Tibial nerve (tissue), 4 donors: Measurements from ENCODE around the gene JAZF1.

Source experiments
- EP300 ChIP-seq, 2 donors: sonication (generic); formaldehyde crosslinking; IDR thresholded peaks; one replicate each; pipeline ENCODE4 v1.6.1; 2017; ENCODE audit warnings: antibody characterized with exemption in 2 of 2, mild to moderate bottlenecking in 1 of 2
- POLR2A ChIP-seq, 2 donors: fragments of 450-650 bp; IDR thresholded peaks; one replicate each; pipeline ENCODE4 v1.6.1; 2017; ENCODE audit warnings: antibody characterized with exemption in 2 of 2, mild to moderate bottlenecking in 2 of 2, moderate library complexity in 2 of 2
- TF ChIP-seq, protein P1 (sequence below), 5 experiments: fragments of 200-600 bp in 3 of 5; fragments of 450-650 bp in 2 of 5; sonication (generic) in 3 of 5; IDR thresholded peaks; one replicate each; pipeline ENCODE4 v1.5.1; 2016 to 2019; ENCODE audit warnings: antibody characterized with exemption in 5 of 5, mild to moderate bottlenecking in 3 of 5, moderate library complexity in 2 of 5

DNA sequence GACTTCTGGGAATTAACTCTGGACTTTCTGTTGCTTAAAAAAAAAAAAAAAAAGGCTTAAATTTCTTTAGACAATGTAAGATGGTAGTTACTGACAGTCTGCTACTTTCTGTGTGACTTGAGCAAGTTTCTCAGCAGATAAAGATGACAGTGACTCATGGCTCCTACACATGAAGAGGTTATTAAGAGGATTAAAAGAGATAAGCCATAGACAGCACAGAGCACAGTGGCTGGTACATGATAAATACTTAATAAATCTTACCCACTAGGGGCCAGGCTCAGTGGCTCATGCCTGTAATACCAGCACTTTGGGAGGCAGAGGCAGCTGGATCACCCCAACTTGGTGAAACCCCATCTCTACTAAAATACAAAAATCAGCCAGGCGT, 174.8 kb downstream of the JAZF1 start:
- TF ChIP-seq, protein P1, sequence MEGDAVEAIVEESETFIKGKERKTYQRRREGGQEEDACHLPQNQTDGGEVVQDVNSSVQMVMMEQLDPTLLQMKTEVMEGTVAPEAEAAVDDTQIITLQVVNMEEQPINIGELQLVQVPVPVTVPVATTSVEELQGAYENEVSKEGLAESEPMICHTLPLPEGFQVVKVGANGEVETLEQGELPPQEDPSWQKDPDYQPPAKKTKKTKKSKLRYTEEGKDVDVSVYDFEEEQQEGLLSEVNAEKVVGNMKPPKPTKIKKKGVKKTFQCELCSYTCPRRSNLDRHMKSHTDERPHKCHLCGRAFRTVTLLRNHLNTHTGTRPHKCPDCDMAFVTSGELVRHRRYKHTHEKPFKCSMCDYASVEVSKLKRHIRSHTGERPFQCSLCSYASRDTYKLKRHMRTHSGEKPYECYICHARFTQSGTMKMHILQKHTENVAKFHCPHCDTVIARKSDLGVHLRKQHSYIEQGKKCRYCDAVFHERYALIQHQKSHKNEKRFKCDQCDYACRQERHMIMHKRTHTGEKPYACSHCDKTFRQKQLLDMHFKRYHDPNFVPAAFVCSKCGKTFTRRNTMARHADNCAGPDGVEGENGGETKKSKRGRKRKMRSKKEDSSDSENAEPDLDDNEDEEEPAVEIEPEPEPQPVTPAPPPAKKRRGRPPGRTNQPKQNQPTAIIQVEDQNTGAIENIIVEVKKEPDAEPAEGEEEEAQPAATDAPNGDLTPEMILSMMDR (IDR thresholded peaks at IDR 0.05) = no peak
- TF ChIP-seq POLR2A (IDR thresholded peaks at IDR 0.05) (no peak), EP300 (IDR thresholded peaks at IDR 0.05) (no peak)
